ENCODE data around the gene CCDC154. TPM values are rescaled to one million over a fixed set of nuclear protein-coding genes. Genes with fewer than 3 reads are reported as not detected.

Gene CCDC154
- total and polyA plus RNA-seq, 8 donors = 0.31 to 4.5 (median 3.1) TPM; not detected in 5

DNA sequence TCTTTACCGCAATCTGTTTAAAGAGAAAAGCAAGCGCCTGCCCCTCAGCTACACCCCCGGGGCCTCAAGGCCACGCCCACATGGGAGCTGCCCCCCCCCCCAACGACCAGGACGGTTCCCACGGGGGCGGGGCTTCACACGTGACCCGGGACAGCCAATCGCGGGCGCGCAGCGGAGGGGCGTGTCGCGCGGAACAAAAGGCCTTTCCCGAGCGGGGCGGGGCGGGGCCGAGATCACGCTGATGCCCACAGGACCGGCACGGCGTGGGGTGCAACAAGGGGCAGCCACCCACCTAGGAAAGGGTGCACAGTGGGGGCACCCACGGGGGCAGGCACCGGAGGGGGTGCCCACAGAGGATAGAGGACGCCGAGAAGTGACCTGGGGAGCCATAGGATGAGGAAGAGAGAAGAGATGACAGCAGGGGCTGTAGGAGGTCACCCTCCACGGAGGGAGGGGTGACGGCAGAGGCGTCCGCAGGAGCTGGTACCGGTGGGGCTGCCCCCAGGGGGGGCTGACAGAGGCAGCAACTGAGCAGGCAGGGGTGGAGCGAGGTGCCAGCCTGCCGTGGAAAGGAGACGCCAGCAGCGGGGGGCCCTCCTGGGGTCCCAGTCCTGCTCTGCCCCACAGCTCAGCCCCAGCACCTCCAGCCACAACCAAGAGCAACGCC is 36.1 kb downstream of the CCDC154 start:
- H3K27ac ChIP-seq = peak overlapping the region; percentile 8 to 66 (median 60)
- 3 to 7% (median 4%) methylated on average over 30 to 42 of the region's 42 CpGs for WGBS, 5 donors
- peaks cover 5 to 44% (median 37%) of the 10 kb centered on the region in 4 donors for H3K4me1 ChIP-seq
- peak; percentile 95 to 96 for DNase-seq
- intact Hi-C loops (cut with DNase I; ENCODE audit: low total_unique reads) = no loop called here
- TF ChIP-seq POLR2AphosphoS5 (IDR thresholded peaks at IDR 0.05) (peak in 2 of 3 donors; percentile 23 to 76), POLR2A (IDR thresholded peaks at IDR 0.05) (no peak)
- peaks cover 3 to 72% (median 66%) of the 10 kb centered on the region in 4 donors for H3K36me3 ChIP-seq
- no peaks in the 10 kb centered on the region for H3K9me3 ChIP-seq
- no peaks in the 10 kb centered on the region for H3K27me3 ChIP-seq
- peak overlapping the region; percentile 43 to 52 (median 50) for H3K4me3 ChIP-seq

DNA sequence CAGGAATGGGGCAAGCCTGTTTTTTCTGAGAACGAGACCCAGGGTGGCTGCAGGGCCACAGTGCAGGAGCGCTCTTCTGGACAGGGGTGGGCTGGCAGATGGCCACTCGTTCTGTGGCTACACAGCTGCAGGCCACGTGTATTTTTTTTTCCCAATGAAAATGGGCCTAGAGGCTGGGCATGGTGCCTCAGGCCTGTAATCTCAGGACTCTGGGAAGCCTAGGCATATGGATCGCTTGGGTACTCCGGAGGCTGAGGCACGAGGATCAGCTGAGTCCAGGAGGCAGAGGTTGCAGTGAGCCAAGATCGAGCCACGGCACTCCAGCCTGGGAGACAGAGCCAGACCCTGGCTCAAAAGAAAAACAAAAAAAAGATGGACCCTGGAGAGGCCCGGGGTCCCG is 36.6 kb downstream of the CCDC154 start:
- Histone ChIP-seq H3K4me3 (peak overlapping the region; percentile 43 to 52 (median 50)), H3K36me3 (peaks cover 9 to 77% (median 70%) of the 10 kb centered on the region in 4 donors)

DNA sequence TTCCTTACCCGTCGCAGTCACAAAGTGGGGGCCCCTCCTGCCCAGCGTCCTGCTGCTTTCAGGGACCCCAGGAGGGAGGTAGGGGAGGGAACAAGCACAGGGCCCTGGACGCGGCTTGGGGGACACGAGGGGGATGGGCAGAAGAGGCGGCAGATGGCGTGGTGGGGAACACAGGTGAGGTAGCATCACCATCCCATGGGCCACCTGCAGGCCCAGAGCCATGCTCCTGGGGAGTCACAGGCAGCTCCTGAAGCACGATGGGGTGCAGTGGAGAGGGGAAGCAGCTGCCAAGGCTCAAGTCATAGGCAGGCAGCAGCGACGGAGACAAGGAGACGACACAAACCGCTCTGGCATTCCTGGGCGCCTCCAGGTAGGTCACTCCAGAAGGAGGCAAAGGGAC is 40.6 kb downstream of the CCDC154 start:
- WGBS, 5 donors = 82 to 92% (median 91%) methylated on average over 14 of the region's 14 CpGs
- Histone ChIP-seq H3K36me3 (peaks cover 44 to 84% (median 80%) of the 10 kb centered on the region in 4 donors), H3K27ac (no peak overlapping the region), H3K27me3 (no peaks in the 10 kb centered on the region), H3K4me1 (peaks cover 5 to 17% (median 16%) of the 10 kb centered on the region in 4 donors), H3K4me3 (no peak overlapping the region), H3K9me3 (no peaks in the 10 kb centered on the region)
- no peak for DNase-seq
- intact Hi-C loops (cut with DNase I; ENCODE audit: low total_unique reads) = no loop called here
- TF ChIP-seq EP300 (IDR thresholded peaks at IDR 0.05) (no peak), POLR2AphosphoS5 (IDR thresholded peaks at IDR 0.05) (no peak), POLR2A (IDR thresholded peaks at IDR 0.05) (no peak)
- TF ChIP-seq, protein P1, sequence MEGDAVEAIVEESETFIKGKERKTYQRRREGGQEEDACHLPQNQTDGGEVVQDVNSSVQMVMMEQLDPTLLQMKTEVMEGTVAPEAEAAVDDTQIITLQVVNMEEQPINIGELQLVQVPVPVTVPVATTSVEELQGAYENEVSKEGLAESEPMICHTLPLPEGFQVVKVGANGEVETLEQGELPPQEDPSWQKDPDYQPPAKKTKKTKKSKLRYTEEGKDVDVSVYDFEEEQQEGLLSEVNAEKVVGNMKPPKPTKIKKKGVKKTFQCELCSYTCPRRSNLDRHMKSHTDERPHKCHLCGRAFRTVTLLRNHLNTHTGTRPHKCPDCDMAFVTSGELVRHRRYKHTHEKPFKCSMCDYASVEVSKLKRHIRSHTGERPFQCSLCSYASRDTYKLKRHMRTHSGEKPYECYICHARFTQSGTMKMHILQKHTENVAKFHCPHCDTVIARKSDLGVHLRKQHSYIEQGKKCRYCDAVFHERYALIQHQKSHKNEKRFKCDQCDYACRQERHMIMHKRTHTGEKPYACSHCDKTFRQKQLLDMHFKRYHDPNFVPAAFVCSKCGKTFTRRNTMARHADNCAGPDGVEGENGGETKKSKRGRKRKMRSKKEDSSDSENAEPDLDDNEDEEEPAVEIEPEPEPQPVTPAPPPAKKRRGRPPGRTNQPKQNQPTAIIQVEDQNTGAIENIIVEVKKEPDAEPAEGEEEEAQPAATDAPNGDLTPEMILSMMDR (IDR thresholded peaks at IDR 0.05) = no peak

More for the DNA sequence above, 36.6 kb downstream of the CCDC154 start:
- Histone ChIP-seq H3K4me1 (peaks cover 5 to 39% (median 32%) of the 10 kb centered on the region in 4 donors), H3K9me3 (no peaks in the 10 kb centered on the region), H3K27ac (peak overlapping the region in 3 of 5 donors; percentile 60 to 66 (median 65)), H3K27me3 (no peaks in the 10 kb centered on the region)
- 16 to 31% (median 19%) methylated on average over 9 to 11 of the region's 11 CpGs for WGBS, 5 donors
- intact Hi-C loops (cut with DNase I; ENCODE audit: low total_unique reads) = no loop called here
- TF ChIP-seq, protein P1 (IDR thresholded peaks at IDR 0.05) = no peak
- TF ChIP-seq POLR2A (IDR thresholded peaks at IDR 0.05) = no peak
- DNase-seq = no peak

DNA sequence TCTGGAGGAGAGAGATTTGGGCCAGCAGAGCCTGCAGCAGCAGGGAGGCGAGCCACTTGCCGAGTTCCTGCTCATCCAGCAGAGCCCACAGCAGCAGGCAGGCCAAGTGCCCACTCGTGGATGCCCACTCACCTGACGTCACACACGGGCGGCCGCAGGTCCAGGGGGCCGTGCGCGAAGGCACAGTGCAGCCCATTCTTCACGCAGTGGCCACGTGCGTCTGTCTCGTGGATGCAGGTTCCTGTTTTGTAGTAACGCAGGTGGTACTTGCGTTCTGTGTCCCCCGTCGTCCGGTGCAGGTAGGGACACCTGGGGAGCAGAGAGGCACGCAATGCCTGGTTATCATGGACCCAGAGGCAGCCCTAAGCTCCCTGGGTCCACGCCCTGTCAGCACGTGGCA is 41.3 kb downstream of the CCDC154 start:
- Histone ChIP-seq H3K36me3 (peaks cover 50 to 91% (median 87%) of the 10 kb centered on the region in 4 donors), H3K4me3 (no peak overlapping the region), H3K27ac (no peak overlapping the region), H3K9me3 (no peaks in the 10 kb centered on the region), H3K27me3 (no peaks in the 10 kb centered on the region), H3K4me1 (peaks cover 0 to 10% (median 9%) of the 10 kb centered on the region in 4 donors)
- DNase-seq = no peak
- intact Hi-C loops (cut with DNase I; ENCODE audit: low total_unique reads) = no loop called here
- no peak for TF ChIP-seq POLR2A (IDR thresholded peaks at IDR 0.05)
- WGBS, 5 donors = 91 to 94% (median 93%) methylated on average over 15 to 22 of the region's 22 CpGs

DNA sequence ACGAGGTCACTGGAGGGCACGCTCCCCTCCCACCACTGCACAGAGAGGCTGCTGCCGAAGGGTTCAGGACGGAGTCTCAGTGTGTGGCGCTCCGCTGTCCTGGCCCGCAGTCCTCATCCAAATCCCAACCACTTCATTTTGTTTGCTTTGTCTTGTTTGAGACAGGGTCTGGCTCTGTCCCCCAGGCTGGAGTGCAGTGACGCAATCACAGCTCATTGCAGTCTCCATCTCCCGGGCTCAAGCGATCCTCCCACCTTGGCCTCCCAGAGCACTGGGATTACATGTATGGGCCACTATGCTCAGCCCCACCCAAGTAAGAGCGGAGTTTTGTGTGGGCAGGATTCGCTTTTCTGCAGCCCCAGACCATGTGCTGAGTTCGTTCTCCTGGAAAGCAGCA is 42.6 kb downstream of the CCDC154 start:
- TF ChIP-seq, protein P1 (IDR thresholded peaks at IDR 0.05) = no peak
- TF ChIP-seq EP300 (IDR thresholded peaks at IDR 0.05) (no peak), POLR2A (IDR thresholded peaks at IDR 0.05) (no peak), POLR2AphosphoS5 (IDR thresholded peaks at IDR 0.05) (no peak)
- Histone ChIP-seq H3K9me3 (no peaks in the 10 kb centered on the region), H3K4me1 (no peaks in the 10 kb centered on the region), H3K27me3 (no peaks in the 10 kb centered on the region), H3K4me3 (no peak overlapping the region), H3K27ac (no peak overlapping the region), H3K36me3 (peaks cover 56 to 92% (median 92%) of the 10 kb centered on the region in 4 donors)
- intact Hi-C loops (cut with DNase I; ENCODE audit: low total_unique reads) = no loop called here
- 92 to 97% (median 94%) methylated on average over 11 to 13 of the region's 13 CpGs for WGBS, 5 donors
- DNase-seq = no peak
